ENCODE results near the gene TMTC4. TPM values are rescaled to one million over a fixed set of nuclear protein-coding genes. Genes with fewer than 3 reads are reported as not detected.

Gene TMTC4
- total RNA-seq, 1 donor from 2014 or later: 139 TPM

DNA sequence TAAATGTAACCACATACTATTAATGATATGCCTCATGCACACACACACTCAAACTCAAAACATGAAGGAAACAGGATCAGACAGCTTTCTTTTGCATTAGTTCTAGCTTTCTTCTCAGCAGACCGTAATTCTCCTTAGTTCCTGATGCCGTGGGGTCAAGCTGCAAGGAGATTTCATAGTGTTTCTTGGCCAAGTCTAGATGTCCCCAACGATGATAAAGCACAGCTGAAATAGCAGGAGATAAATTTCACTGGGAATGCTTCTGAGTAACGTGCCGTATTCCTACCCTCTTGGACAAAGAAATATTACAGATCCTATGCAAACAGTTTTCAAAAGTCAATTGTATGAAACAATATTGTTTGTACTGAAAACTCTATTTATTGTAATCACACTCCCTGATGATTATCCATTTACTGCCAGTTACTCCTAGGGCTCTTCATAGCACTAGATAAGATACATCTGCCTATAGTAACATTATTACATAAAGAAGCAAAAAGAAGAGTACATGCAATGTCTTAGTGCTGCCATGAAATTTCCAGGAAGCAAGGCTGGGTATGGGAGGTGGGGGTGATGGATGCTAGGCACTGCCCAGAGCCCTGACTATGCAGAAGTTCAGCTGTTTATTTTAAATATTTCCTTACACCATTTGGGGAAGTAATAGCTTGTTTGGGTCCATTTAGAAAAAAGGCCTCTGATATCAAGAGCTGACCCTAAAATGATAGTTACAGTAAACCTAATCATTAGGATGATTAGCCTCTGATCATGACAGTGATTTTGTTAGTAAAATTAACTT is 69.5 kb downstream of the TMTC4 start:
- H3K27me3 Mint-ChIP-seq (ENCODE audit: unreplicated experiment): peaks cover 2% of the 10 kb centered on the region
- TF ChIP-seq, protein P1, sequence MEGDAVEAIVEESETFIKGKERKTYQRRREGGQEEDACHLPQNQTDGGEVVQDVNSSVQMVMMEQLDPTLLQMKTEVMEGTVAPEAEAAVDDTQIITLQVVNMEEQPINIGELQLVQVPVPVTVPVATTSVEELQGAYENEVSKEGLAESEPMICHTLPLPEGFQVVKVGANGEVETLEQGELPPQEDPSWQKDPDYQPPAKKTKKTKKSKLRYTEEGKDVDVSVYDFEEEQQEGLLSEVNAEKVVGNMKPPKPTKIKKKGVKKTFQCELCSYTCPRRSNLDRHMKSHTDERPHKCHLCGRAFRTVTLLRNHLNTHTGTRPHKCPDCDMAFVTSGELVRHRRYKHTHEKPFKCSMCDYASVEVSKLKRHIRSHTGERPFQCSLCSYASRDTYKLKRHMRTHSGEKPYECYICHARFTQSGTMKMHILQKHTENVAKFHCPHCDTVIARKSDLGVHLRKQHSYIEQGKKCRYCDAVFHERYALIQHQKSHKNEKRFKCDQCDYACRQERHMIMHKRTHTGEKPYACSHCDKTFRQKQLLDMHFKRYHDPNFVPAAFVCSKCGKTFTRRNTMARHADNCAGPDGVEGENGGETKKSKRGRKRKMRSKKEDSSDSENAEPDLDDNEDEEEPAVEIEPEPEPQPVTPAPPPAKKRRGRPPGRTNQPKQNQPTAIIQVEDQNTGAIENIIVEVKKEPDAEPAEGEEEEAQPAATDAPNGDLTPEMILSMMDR (IDR thresholded peaks at IDR 0.05; ENCODE audit: partially characterized antibody, unreplicated experiment): no peak
- no peak for DNase-seq
- peaks cover 3% of the 10 kb centered on the region for H3K36me3 Mint-ChIP-seq (ENCODE audit: unreplicated experiment)
- H3K27ac Mint-ChIP-seq (ENCODE audit: unreplicated experiment): no peak overlapping the region
- H3K4me3 Mint-ChIP-seq (ENCODE audit: unreplicated experiment): no peak overlapping the region
- no peaks in the 10 kb centered on the region for H3K9me3 Mint-ChIP-seq (ENCODE audit: unreplicated experiment)
- H3K4me1 Mint-ChIP-seq (ENCODE audit: low read depth, unreplicated experiment): no peaks in the 10 kb centered on the region

DNA sequence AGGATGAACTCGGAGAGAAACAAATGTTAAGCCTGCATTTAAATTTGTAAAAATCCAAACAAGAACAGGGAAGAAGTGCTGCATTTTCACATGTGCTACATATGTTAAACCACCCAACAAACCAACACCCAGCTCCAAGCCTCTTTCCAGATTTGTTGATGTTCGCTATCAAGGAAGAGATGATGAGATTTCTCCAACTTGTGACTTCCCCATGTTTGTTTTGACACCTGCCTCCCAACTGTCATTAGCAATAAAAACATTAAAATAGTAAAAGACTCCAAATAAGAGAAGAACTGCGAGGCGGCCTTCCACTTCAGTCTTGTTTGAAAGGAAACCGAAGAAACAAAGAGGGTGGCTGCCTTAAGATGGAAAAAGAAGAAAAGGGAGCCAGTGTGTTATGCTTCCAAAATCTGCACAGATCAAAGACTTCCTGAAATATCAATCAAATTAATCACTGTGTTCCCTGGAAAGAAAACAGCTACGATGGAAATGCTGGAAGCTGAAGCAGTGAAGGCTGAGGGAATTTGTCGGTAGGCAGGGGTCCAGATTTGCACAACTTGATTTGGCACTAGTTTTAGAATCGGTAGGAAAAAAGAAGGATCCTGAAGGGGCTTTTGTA is 72.0 kb downstream of the TMTC4 start:
- peaks cover 2% of the 10 kb centered on the region for H3K27me3 Mint-ChIP-seq (ENCODE audit: unreplicated experiment)
- TF ChIP-seq, protein P1 (IDR thresholded peaks at IDR 0.05; ENCODE audit: partially characterized antibody, unreplicated experiment): no peak
- no peak for DNase-seq
- H3K9me3 Mint-ChIP-seq (ENCODE audit: unreplicated experiment): no peaks in the 10 kb centered on the region
- no peaks in the 10 kb centered on the region for H3K4me1 Mint-ChIP-seq (ENCODE audit: low read depth, unreplicated experiment)
- H3K36me3 Mint-ChIP-seq (ENCODE audit: unreplicated experiment): peaks cover 3% of the 10 kb centered on the region
- H3K27ac Mint-ChIP-seq (ENCODE audit: unreplicated experiment): no peak overlapping the region
- no peak overlapping the region for H3K4me3 Mint-ChIP-seq (ENCODE audit: unreplicated experiment)

DNA sequence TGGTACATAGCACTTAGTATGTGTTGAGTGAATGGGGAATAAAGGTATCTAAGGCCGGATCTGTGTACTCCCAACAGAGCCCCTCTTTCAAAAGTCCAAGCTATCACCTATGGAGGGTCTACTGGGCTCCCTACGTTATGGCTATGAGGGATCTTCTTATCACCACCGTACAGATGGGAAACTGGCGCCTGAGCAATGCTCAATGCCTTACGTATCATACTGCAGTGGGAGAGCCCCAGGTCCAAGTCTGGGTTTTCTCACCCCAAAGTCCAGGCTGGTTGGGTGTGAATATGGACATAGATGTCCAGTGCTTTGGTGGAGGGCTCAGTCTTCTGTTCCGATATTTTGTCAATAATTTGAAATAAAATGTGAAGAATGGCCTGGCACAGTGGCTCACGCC is 72.9 kb downstream of the TMTC4 start:
- H3K27ac Mint-ChIP-seq (ENCODE audit: unreplicated experiment): no peak overlapping the region
- H3K27me3 Mint-ChIP-seq (ENCODE audit: unreplicated experiment): peaks cover 2% of the 10 kb centered on the region

DNA sequence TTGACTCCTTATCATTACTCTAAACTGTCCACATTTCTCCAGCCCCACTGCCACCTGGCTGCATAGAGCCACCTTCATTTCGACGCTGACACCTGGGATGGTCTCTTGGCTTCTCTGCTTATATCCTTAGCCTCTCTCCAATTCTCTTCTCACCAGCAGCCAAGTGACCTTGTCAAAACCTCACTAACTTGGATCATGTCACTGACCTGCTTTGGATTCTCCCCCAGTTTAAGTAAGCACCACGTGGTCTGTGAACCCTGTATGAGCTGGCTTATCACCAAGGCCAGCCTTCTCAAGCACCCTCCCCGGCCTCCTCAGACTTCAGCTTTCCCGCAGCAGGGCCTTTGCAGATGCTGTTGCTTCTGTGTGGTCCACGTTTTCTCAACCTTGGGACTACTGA is 73.7 kb downstream of the TMTC4 start:
- DNase-seq: no peak
- no peaks in the 10 kb centered on the region for H3K9me3 Mint-ChIP-seq (ENCODE audit: unreplicated experiment)
- no peak overlapping the region for H3K4me3 Mint-ChIP-seq (ENCODE audit: unreplicated experiment)
- peaks cover 2% of the 10 kb centered on the region for H3K27me3 Mint-ChIP-seq (ENCODE audit: unreplicated experiment)
- H3K27ac Mint-ChIP-seq (ENCODE audit: unreplicated experiment): no peak overlapping the region
- peaks cover 3% of the 10 kb centered on the region for H3K36me3 Mint-ChIP-seq (ENCODE audit: unreplicated experiment)
- no peaks in the 10 kb centered on the region for H3K4me1 Mint-ChIP-seq (ENCODE audit: low read depth, unreplicated experiment)
- TF ChIP-seq, protein P1 (IDR thresholded peaks at IDR 0.05; ENCODE audit: partially characterized antibody, unreplicated experiment): no peak

More for the DNA sequence above, 72.9 kb downstream of the TMTC4 start:
- TF ChIP-seq, protein P1 (IDR thresholded peaks at IDR 0.05; ENCODE audit: partially characterized antibody, unreplicated experiment): no peak
- no peaks in the 10 kb centered on the region for H3K9me3 Mint-ChIP-seq (ENCODE audit: unreplicated experiment)
- H3K4me3 Mint-ChIP-seq (ENCODE audit: unreplicated experiment): no peak overlapping the region
- DNase-seq: no peak
- no peaks in the 10 kb centered on the region for H3K4me1 Mint-ChIP-seq (ENCODE audit: low read depth, unreplicated experiment)
- peaks cover 3% of the 10 kb centered on the region for H3K36me3 Mint-ChIP-seq (ENCODE audit: unreplicated experiment)

DNA sequence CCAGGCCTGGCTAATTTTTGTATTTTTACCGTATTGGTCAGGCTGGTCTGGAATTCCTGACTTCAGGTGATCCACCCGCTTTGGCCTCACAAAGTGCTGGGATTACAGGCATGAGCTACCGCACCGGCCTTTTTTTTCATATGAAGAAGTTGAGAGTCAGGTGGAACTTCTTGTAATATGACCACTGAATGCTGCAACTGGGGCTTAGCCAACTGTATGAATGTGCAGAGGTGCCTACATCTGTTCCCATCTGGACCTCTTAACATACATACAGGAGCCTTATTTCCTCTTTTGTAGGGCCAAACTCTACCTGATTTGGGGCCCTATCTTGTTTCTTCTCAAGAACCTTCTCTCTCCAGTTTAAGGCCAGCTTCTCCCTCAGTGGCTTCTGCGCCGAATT is 74.1 kb downstream of the TMTC4 start:
- H3K36me3 Mint-ChIP-seq (ENCODE audit: unreplicated experiment): peaks cover 3% of the 10 kb centered on the region
- H3K27ac Mint-ChIP-seq (ENCODE audit: unreplicated experiment): no peak overlapping the region
- no peaks in the 10 kb centered on the region for H3K9me3 Mint-ChIP-seq (ENCODE audit: unreplicated experiment)
- no peak overlapping the region for H3K4me3 Mint-ChIP-seq (ENCODE audit: unreplicated experiment)
- TF ChIP-seq, protein P1 (IDR thresholded peaks at IDR 0.05; ENCODE audit: partially characterized antibody, unreplicated experiment): no peak
- DNase-seq: no peak
- peaks cover 2% of the 10 kb centered on the region for H3K27me3 Mint-ChIP-seq (ENCODE audit: unreplicated experiment)
- H3K4me1 Mint-ChIP-seq (ENCODE audit: low read depth, unreplicated experiment): no peaks in the 10 kb centered on the region

Data from glutamatergic neuron (in vitro differentiated cells).